Loucy (cell line): ENCODE data around the gene GPR17.

ENCODE experiments used
- H2AFZ ChIP-seq: fragments of 200-600 bp; sonication (generic); 2 replicates; pipeline ENCODE4 v1.6.0; 2016; ENCODE audit warnings: antibody characterized with exemption, mild to moderate bottlenecking, low read length, moderate library complexity
- H3F3A ChIP-seq: fragments of 200-600 bp; 2 replicates; pipeline ENCODE4 v1.6.0; 2016; ENCODE audit warnings: antibody characterized with exemption, low read depth, mild to moderate bottlenecking
- H3K27me3 ChIP-seq: fragments of 200-600 bp; sonication (generic); 2 replicates; pipeline ENCODE4 v1.6.1; 2014; ENCODE audit warnings: low read length, mild to moderate bottlenecking; ENCODE audit not compliant: insufficient read depth, poor library complexity, severe bottlenecking
- H3K36me3 ChIP-seq: fragments of 200-600 bp; sonication (generic); 2 replicates; pipeline ENCODE4 v1.6.1; 2016; ENCODE audit warnings: low read length; ENCODE audit not compliant: insufficient read depth
- H3K4me1 ChIP-seq: fragments of 200-600 bp; sonication (generic); 2 replicates; pipeline ENCODE4 v1.5.1; 2014; ENCODE audit warnings: low read length, mild to moderate bottlenecking; ENCODE audit not compliant: insufficient read depth, poor library complexity, severe bottlenecking
- H3K4me2 ChIP-seq: fragments of 200-600 bp; sonication (generic); 2 replicates; pipeline ENCODE4 v1.6.0; 2014; ENCODE audit warnings: antibody characterized with exemption, low read length, low read depth, mild to moderate bottlenecking; ENCODE audit not compliant: poor library complexity, severe bottlenecking
- H3K4me3 ChIP-seq: fragments of 200-600 bp; sonication (generic); 2 replicates; pipeline ENCODE4 v1.5.1; 2014; ENCODE audit warnings: low read length, mild to moderate bottlenecking, mixed read lengths; ENCODE audit not compliant: poor library complexity, severe bottlenecking
- H3K79me2 ChIP-seq: fragments of 200-600 bp; sonication (generic); 2 replicates; pipeline ENCODE4 v1.6.1; 2014; ENCODE audit warnings: low read length; ENCODE audit not compliant: insufficient read depth
- H3K9ac ChIP-seq: fragments of 200-600 bp; sonication (generic); 2 replicates; pipeline ENCODE4 v1.6.0; 2014; ENCODE audit warnings: mild to moderate bottlenecking, low read depth, low read length, moderate library complexity; ENCODE audit not compliant: poor library complexity, severe bottlenecking
- H3K9me2 ChIP-seq: fragments of 200-600 bp; sonication (generic); replicated peaks from 2 replicates; pipeline ENCODE4 v1.6.1; 2016; ENCODE audit warnings: low read depth, low read length, mixed read lengths
- H3K9me3 ChIP-seq: fragments of 200-600 bp; sonication (generic); 2 replicates; pipeline ENCODE4 v1.6.1; 2014; ENCODE audit warnings: mild to moderate bottlenecking, antibody characterized with exemption, low read length, low read depth; ENCODE audit not compliant: insufficient read depth
- H4K20me1 ChIP-seq: fragments of 200-600 bp; sonication (generic); 2 replicates; pipeline ENCODE4 v1.6.0; 2014; ENCODE audit warnings: antibody characterized with exemption, low read length, mild to moderate bottlenecking; ENCODE audit not compliant: insufficient read depth, poor library complexity, severe bottlenecking
- CTCF ChIP-seq: fragments of 200-600 bp; sonication (generic); conservative IDR thresholded peaks from 2 replicates; pipeline ENCODE4 v1.5.1; 2014; ENCODE audit warnings: mild to moderate bottlenecking, antibody characterized with exemption, low read length
- EZH2phosphoT487 ChIP-seq: fragments of 200-600 bp; IDR thresholded peaks from 2 replicates; pipeline ENCODE4 v1.6.1; 2018; ENCODE audit warnings: antibody characterized with exemption, mild to moderate bottlenecking, moderate library complexity, borderline replicate concordance

Gene GPR17

GRCh38 chr2:127679680-127680361, 33.9 kb downstream of the GPR17 start:
- Histone ChIP-seq H3K9me3 (no peaks in the 10 kb centered on the region), H3K9ac (no peak overlapping the region), H3K4me3 (no peak overlapping the region), H3K4me1 (no peaks in the 10 kb centered on the region), H3K4me2 (no peak overlapping the region), H3K9me2 (no peaks in the 10 kb centered on the region), H3K27me3 (no peaks in the 10 kb centered on the region), H3F3A (no peaks in the 10 kb centered on the region), H3K36me3 (no peaks in the 10 kb centered on the region), H2AFZ (no peak overlapping the region), H3K79me2 (no peaks in the 10 kb centered on the region), H4K20me1 (no peaks in the 10 kb centered on the region)
- no peak for TF ChIP-seq EZH2phosphoT487
- TF ChIP-seq CTCF, result no peak

GRCh38 chr2:127680706-127681287, 34.8 kb downstream of the GPR17 start:
- Histone ChIP-seq H3K9me2 (no peaks in the 10 kb centered on the region), H3F3A (no peaks in the 10 kb centered on the region), H3K9ac (no peak overlapping the region), H3K4me1 (no peaks in the 10 kb centered on the region), H4K20me1 (no peaks in the 10 kb centered on the region), H2AFZ (no peak overlapping the region; the same call in 1 of the 2 replicates), H3K79me2 (no peaks in the 10 kb centered on the region), H3K9me3 (no peaks in the 10 kb centered on the region), H3K36me3 (no peaks in the 10 kb centered on the region), H3K4me2 (no peak overlapping the region), H3K27me3 (no peaks in the 10 kb centered on the region), H3K4me3 (no peak overlapping the region)
- no peak for TF ChIP-seq CTCF
- TF ChIP-seq EZH2phosphoT487, result no peak

- TF ChIP-seq CTCF (no peak), EZH2phosphoT487 (no peak)
- Histone ChIP-seq H3K9ac (no peak overlapping the region), H3K36me3 (no peaks in the 10 kb centered on the region), H3K9me3 (no peaks in the 10 kb centered on the region), H3F3A (no peaks in the 10 kb centered on the region), H3K4me1 (no peaks in the 10 kb centered on the region), H3K79me2 (no peaks in the 10 kb centered on the region), H2AFZ (no peak overlapping the region), H3K27me3 (no peaks in the 10 kb centered on the region), H3K9me2 (no peaks in the 10 kb centered on the region), H3K4me2 (no peak overlapping the region), H4K20me1 (no peaks in the 10 kb centered on the region), H3K4me3 (no peak overlapping the region)
Observed at GRCh38 chr2:127681288-127681804, 35.4 kb downstream of the GPR17 start.
